Hindlimb muscle (tissue), 1 donor: ENCODE data around the gene PRKCA. TPM values are rescaled to one million over a fixed set of nuclear protein-coding genes. Genes with fewer than 3 reads are reported as not detected.
"Not testable (repeated sequence)": the region's sequence is repeated elsewhere in the genome, so short reads cannot be mapped to it uniquely, and the experiment has no call there.

Experiments
- DNase-seq: peaks from one replicate; pipeline ENCODE4 v3.0.0-alpha.2; 2013
- polyA plus RNA-seq: library from polyadenylated mRNA; unstranded; fragments of 120-200 nt; gene quantifications from one replicate; pipeline ENCODE4 v1.2.1, GENCODE V29; 2013; ENCODE audit not compliant: insufficient read length

PRKCA gene
- 2.9 TPM for polyA plus RNA-seq

DNA sequence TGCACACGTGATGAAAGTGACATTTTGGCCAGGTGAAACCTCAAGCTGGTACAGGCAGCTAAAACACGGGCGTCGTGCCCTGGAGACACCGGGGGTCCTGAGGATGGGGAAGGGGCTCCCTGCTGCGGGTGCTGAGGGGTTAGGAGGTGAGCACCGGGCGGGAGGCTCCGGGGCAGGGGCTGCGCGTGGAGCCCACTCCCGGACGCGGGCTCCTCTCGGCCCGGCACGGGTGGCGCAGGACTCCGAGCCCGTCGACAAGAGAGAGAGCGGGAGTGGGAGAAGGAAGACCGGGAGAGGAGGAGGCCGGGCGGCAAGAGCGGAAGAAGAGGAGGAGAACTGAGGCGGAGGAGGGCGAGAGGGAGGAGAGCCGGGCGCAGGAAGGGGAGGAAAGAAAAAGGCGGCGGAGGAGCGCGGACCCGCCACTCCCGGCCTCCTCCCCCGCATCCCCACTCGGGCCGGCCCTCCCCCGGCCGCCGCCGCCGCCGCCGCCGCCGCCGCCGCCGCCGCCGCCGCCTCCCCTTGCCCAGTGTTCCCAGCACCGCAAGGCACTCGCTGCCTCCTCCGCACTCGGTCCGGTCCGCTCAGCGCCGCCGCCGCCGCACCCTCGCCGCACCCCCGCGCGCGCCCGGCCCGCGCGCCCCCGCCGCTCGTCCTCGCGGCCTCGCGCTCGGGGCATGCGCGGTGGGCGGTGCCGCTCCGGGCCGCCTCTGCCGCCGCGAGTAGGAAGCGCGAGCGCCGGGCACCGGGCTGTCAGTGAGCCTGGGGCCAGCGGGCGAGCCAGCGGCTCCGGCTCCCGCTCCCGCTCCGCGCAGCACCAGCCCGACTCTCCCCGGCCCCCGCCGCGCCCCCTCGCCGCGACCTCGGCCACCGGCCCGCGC is at the start of gene PRKCA:
PRKCA (plus strand) TSS at position 750 of the 878 bp plus-strand sequence.
- DNase-seq = peak; percentile 79

DNA sequence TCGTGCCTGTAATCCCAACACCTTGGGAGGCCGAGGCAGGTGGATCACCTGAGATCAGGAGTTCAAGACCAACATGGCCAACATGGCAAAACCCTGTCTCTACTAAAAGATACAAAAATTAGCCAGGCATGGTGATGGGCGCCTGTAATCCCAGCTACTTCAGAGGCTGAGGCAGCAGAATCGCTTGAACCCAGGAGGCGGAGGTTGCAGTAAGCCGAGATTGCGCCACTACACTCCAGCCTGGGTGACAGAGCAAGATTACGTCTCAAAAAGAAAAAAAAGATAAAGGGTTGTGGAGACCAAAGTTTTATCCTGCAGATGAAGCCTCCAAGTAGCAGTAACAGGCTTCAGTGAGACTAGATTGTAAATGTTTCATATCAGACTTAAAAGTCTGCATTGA is 49.0 kb upstream of the PRKCA start:
- not testable (repeated sequence) for DNase-seq

DNA sequence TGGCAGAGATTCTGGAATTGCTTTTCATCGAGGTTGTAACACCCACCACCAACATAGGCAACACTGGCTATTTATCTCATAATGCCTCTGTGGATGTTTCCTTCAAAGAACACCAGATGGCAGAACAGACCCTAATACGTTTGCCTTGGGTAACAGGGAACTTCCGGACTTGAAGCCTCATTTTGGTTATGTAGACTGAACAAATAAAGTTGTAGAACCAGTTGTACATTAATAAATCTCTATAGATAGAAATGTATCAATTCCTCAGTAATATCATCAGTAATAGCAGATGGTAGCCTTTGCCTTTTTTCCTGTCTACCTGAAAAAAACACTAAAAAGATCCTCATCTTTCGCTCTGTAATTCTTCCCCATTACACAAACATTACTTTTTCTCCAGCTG is 47.3 kb upstream of the PRKCA start:
- DNase-seq = peak; percentile 61

DNA sequence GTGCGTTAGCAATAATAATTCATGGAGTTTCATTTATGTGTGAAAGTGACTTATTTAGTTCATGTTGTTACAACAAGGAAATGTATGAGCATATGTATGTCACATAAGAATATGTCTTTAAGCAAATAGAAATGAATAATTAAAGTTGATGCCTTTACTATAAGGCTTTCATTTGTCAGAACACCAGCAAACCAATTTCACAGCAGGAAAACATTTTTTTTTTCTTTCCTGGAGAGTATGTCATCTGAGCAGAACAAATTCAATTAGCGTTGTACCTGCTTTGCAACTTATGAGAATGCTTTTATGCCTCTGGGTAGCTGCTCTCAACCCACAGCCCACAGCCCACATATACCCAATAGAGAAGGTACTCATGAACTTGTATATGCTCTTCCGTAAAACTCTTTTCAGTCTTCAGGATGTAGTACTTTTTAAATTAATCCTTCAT is 46.9 kb upstream of the PRKCA start:
- no peak for DNase-seq

DNA sequence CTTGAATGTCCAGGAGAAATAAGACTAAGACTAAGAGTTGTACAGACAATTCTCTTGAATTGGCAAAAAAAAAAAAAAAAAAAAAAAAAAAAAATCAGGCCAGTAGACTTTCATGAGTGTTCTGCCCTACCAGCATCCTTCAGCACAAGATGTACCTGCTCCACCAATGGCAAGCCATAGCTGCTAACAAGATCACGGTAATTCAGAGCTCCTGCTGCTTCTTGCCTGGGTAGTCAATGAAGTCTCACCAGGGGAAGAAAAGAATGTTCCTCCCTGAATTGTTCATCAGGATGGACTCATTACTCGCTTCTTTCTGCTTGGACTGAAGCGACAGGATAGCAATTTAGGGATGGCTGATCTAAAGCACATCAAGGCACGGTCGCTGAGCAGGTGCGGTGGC is 42.1 kb upstream of the PRKCA start:
- DNase-seq = no peak

DNA sequence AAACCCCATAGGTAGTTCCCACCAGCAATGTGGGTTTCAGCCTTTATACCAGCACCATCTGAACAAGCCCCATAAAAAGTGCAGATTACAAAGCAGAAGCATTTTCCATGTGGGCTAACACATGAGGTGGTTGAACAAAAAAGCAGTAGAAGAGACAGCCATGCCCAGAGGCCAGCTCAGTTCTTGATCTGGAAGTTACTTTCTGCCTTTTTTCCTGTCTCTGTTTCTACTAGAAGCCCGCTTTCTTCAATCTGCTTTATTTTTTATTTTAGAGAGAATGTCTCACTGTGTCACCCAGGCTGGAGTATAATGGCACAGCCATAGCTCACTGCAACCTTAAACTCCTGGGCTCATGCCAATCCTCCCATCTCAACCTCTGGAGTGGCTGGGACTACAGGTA is 41.7 kb upstream of the PRKCA start:
- no peak for DNase-seq

DNA sequence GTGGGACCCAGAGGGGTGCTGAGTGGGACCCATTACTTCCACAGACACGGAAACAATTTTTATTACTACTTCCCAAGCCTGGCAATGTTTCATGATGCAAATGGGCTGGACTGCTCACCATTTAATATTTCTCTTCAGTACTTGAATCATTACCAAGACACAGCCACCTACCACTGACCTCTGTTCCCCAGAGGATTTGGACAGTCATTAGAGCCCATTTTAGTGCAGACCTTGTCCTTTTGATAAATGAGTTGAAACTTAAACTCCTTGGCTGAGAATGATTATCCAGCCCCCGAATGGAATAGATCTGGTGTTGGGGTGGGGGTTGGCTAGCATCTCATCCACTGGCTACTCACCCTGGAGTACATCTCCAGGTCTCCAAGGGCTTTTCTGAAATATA is 39.6 kb upstream of the PRKCA start:
- DNase-seq = no peak

DNA sequence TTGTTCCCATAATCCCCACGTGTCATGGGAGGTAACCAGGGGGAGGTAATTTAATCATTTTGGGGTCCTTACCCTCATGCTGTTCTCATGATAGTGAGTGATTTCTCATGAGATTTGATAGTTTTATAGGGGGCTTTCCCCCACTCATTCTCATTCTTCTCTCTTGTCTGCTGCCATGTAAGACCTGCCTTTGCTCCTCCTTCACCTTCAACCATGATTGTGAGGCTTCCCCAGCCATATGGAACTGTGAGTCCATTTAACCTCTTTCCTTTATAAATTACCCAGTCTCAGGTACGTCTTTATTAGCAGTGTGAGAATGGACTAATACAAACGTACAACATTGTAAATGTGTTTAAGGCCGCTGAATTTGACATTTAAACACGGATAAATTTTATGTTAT is 37.7 kb upstream of the PRKCA start:
- no peak for DNase-seq

DNA sequence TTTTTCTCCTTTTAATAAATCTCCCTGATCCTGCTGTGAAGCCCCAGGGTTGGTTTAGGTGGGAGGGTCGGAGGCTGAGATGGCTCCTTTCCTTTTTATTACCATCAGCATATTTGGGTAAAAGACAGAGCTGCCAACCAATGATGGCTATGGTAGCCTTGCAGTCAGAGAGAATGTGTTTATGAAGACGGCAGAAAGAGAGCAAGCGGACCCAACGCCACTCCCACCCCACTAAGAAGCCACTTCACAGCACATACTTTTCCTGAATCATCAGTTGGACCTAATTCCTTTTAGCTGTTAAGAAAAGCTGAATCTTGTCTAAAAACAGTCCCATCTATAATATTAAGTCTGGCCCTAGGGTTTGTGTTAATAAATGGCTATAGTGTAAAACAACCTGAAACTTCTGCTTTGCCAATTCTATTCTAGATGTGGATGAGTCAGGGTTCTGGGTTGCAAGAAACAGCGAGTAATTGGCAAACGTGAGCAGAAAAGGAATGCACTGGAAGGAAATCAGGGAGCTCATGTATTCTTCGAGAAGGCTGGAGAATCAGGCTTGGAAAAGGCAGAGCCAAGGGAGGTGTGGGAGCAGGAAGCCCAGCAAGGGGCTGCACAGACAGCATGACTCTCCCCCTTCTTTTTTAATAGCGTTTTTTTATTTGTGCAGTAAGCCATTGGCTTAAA is 34.0 kb upstream of the PRKCA start:
- no peak for DNase-seq

DNA sequence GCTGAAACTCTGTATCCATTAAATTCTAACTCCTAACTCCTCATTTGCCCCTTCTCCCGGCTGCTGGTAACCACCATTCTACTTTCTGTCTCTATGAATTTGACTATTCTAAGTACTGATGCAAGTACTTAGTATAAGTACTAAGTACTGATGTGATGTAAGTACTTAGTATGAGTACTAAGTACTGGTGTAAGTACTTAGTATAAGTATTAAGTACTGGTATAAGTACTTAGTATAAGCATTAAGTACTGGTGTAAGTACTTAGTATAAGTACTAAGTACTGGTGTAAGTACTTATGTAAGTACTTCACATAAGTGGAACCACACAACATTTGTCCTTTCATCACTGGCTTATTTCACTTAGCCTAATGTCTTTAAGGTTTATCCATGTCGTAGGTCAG is 32.3 kb upstream of the PRKCA start:
- DNase-seq = no peak

DNA sequence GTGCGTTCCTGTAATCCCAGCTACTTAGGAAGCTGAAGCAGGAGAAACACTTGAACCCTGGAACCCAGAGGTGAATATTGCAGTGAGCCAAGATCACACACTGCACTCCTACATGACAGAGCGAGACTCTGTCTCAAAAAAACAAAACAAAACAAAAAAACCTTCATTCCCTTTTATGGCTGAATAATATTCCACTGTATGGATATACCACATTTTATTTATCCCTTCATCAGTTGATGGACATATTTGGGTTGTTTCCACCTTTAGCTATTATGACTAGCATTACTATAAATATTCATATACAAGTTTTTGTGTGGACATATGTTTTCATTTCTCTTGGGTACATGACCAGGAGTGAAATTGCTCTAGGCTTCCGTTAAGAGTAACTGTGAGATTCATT is 30.9 kb upstream of the PRKCA start:
- no peak for DNase-seq

DNA sequence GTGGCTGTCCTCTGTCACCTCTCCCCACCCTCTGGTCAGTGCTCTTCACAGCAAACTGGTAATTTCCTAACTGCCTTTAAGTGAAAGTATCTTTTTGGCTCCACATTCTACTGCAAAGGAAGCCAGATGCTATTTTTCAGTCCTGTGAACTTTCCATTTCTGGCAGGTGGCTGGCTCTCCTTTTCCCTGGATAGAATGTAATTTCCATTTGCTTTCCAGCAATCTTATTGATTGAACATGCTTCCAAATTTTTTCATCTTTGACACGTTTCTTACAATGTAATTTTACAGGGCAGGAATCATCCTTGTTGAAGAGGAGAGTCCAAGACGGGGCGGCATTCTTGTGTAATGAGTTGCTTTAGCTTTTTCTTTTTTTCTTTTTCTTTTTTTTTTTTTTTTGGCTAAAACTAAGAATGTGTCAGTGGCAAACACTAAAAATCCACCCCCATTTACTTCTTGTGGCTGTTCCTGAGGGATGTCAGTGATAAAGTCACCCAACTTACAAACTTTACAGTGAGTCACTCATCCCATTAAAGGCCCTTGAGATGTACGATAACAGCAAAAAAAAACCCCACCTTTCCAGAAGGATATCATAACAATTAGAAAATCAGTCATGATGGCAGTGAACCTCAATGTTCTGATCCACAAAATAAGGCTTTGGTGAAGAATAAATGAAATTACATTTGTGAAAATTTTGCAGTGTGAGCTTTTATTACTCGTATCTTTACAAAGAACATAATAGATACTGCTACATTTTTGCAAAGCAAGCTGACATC is 29.4 kb upstream of the PRKCA start:
- DNase-seq = peak; percentile 57

DNA sequence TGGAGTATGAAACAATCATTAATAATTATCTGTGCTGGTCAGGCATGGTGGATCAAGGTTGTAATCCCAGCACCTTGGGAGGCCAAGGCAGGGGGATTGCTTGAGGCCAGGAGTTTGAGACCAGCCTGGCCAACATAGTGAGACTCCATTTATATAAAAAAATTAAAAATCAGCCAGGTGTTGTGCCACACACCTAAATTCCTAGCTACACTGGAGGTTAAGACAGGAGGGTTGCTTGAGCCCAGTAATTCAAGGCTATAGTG is 28.9 kb upstream of the PRKCA start:
- DNase-seq = no peak

DNA sequence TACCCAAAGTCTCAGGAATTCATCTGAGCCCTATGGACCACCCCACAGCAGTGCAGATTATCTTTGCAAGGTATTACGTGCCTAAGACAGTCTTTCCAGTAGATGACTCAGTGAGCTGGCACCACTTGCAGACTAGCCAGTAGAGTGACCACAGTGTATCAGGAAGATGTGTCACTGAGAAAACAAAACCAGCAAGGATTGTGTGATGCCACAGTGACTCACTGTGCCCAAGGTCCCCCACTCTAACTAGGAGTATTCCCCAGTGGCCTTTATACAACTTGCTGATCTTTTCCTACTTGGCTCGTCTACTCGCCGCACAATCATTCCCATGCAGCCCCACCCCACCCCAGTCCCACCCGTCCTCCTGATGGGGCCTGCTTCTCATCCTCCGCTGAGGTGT is 26.8 kb upstream of the PRKCA start:
- no peak for DNase-seq

DNA sequence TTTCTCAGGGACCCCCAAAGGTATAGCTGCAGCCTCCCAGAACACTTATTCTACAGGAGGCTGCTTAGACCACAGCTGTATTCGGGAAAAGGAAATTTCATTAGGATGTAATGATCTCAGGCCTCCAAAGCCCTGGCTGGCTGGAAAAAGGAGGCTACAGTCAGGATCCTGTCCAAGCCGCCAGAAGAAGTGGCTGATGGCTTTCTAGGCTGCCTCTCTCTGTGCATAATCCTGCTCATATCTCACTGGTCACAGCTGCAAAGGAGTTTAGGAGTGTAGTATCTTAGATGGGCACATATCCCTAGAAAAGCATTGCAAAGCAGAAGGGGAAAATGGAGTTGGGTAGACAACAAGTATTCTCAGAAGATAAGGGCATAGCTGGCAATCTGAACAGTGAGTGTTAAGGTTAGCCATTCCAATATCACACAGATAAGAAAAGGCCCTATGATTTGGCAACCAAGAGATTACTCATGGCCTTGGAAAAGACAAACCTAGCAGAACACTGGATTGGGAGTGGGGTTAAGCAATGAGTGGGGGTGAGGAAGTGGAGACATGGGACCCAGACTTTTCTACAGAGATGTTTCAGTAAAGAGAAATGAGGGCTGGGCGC is 26.0 kb upstream of the PRKCA start:
- DNase-seq = no peak

DNA sequence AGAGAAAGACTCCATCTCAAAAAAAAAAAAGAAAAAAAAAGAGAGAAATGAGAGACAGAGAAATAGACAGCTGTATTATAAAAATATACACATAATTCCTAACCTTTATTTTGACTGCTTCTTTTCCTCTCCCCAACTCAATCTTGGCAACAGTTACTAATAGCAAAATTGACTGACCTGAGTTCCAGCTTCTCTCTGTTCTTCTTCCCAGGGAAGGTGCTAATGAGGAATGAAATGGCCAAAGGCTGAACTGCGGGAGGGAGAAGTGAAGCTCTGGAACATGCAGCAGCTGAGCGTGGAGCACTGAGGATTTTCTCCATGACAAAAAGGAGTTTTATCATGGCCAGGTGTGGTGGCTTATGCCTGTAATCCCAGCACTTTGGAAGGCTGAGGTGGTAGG is 25.2 kb upstream of the PRKCA start:
- no peak for DNase-seq

DNA sequence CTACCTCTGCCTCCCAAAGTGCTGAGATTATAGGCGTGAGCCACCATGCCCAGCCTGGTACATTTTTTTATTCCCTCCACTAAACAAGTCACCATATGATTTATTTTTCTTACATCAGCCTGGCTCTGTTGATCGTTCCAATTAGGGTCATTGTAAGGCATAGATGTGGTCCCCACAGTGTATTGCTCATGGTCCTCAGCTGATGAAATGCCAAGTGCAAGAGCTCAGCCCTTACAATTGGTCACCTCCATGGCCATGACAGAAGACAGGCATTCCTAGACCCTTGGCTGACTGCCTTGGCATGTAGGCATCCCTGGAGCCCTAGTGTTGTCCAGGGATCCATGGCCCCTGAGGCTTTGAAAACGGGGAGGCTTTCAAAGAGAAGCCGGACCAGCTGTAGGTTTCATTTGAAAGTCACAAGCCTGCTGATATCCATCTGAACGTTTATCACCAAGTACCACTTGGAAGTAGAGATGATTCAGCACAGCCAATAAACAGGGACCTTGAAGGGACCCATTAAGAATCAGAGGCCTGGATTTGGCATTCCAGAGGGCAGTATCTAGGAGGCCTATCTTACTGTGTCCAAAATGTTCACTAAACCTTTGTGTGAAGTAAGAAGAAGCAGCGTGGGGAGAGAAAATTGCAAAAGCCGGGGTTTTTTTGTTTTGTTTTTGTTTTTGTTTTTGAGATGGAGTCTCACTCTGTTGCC is 20.6 kb upstream of the PRKCA start:
- DNase-seq = no peak

DNA sequence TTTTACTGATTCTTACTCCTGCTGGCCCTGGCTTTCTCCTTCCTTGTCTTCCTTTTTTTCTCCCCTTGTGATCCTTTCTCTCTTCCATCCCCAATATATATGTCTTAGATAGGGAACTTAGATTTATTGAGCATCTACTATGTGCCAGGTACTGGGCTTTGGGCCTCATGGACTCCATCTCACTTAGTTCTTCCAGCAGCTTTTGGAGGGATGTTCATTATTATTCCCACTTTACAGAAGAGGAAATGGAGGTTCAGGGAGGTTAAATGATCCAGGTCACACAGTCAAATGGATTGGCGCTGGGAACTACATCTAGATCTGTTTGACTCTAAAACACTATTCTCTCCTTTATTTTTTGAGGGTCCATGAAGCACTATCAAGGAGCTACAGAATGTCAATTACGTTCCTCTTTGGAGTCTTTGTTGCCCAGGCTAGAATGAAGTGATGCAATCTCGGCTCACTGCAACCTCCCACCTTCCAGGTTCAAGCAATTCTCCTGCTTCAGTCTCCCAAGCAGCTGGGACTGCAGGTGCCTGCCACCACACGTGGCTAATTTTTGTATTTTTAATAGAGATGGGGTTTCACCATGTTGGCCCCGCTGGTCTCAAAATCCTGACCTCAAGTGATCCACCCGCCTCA is 19.0 kb upstream of the PRKCA start:
- DNase-seq = no peak

DNA sequence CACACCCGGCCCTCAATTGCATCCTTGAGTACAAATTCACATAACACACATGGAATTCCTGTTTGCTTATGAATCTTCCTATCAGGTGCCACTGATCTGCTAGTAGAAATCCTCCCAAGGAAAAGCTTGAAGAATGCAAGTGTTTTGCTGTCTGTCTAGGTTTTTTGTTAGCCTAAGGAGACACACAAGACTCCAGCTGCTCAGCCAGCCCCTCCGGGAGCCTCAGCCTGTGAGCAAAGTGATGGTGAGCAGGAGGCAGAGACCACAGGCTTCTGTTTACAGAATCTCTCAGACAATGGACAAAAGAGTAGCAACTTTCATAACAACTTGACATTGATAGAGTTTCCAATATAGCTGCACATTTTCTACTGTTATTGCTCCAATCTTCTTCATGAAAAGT is 18.4 kb upstream of the PRKCA start:
- DNase-seq = no peak

DNA sequence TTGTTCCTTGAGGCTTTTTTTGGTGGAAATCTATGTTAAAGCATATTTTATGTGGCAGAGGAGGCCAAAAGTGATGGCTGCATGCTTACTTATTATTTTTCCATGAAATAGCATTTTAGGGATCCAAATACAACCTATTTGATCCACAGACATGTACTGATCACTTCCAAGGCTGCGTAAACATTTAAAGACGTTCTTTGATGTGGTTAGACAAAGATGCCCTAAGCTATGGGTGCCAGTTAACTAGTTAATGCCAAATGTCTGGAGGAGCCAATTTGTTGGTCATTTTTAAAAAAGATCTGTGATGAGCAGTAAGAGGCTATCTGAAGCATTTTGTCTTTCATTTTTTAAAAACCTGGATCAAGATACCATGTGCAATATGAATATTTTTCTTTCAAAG is 17.3 kb upstream of the PRKCA start:
- DNase-seq = no peak

DNA sequence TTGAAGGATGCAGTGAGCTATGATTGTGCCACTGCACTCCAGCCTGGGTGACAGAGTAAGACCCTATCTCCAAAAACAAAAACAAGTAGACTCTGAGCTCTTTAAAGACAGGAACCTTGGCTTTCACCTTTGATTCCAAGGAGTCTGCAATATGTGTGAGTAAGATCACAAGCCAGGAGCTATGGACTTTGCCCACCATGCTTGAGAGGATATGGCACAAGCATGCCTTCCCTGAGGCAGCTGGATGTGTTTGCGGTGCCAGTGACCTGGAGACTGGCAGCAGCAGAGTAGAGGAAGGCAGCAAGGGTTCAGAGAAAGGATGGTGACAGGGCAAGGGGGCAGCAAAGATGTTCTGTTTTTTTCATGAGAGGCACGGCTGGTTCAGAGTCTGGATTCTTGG is 14.5 kb upstream of the PRKCA start:
- DNase-seq = no peak
